HepG2 (cell line): ENCODE measurements around the gene CELSR2. TPM values are rescaled to one million over a fixed set of nuclear protein-coding genes. Genes with fewer than 3 reads are reported as not detected.
A peak's percentile ranks its signal among the peaks of the same experiment; 100 is the strongest.

Experiments
- ATF7 ChIP-seq, 2 experiments: fragments of 450-650 bp in 1 of 2; sonication (generic) in 1 of 2; formaldehyde crosslinking in 1 of 2; IDR thresholded peaks; 2 replicates each; pipeline versions ENCODE4 v1.4.0 to v1.6.1; 2016 to 2020; ENCODE audit warnings: antibody characterized with exemption in 1 of 2, mild to moderate bottlenecking in 1 of 2, missing genetic modification reagents in 1 of 2
- CREB3 ChIP-seq: sonication (generic); formaldehyde crosslinking; IDR thresholded peaks from 2 replicates; pipeline ENCODE4 v1.5.0; 2020; ENCODE audit warnings: missing genetic modification reagents
- FOXC1 ChIP-seq: sonication (generic); formaldehyde crosslinking; IDR thresholded peaks from 2 replicates; pipeline ENCODE4 v1.8.0; 2022; ENCODE audit warnings: mild to moderate bottlenecking, missing genetic modification reagents, borderline replicate concordance
- HHEX ChIP-seq: IDR thresholded peaks from 2 replicates; pipeline ENCODE4 v1.6.1; 2016; ENCODE audit warnings: control low read depth
- KLF11 ChIP-seq: IDR thresholded peaks from 2 replicates; pipeline ENCODE4 v1.6.1; 2016; ENCODE audit warnings: missing compliant biosample characterization
- MAZ ChIP-seq, 2 experiments: sonication (generic) in 1 of 2; formaldehyde crosslinking in 1 of 2; IDR thresholded peaks; 2 replicates each; pipeline versions ENCODE4 v1.5.0 to v1.6.1; 2012 to 2020; ENCODE audit warnings: low read depth in 2 of 2, mild to moderate bottlenecking in 2 of 2, borderline replicate concordance in 1 of 2, improper control_type of control experiment in 1 of 2, low read length in 1 of 2, missing genetic modification reagents in 1 of 2, moderate library complexity in 1 of 2
- MNT ChIP-seq: fragments of 450-650 bp; IDR thresholded peaks from 2 replicates; pipeline ENCODE4 v1.6.1; 2016
- PRDM10 ChIP-seq: sonication (generic); formaldehyde crosslinking; IDR thresholded peaks from 2 replicates; pipeline ENCODE4 v1.4.0; 2020; ENCODE audit warnings: low read depth, missing genetic modification reagents
- SRY ChIP-seq: sonication (generic); formaldehyde crosslinking; IDR thresholded peaks from 2 replicates; pipeline ENCODE4 v1.8.0; 2022; ENCODE audit warnings: mild to moderate bottlenecking, missing genetic modification reagents
- SSRP1 ChIP-seq: IDR thresholded peaks from 2 replicates; pipeline ENCODE4 v1.6.1; 2016; ENCODE audit warnings: control low read depth
- TRIM24 ChIP-seq: sonication (generic); formaldehyde crosslinking; IDR thresholded peaks from 2 replicates; pipeline ENCODE4 v1.8.0; 2022; ENCODE audit warnings: mild to moderate bottlenecking, missing genetic modification reagents
- USF2 ChIP-seq, 2 experiments: sonication (generic) in 1 of 2; formaldehyde crosslinking in 1 of 2; IDR thresholded peaks; 2 replicates each; pipeline versions ENCODE4 v1.5.1 to v1.6.1; 2011 to 2020; ENCODE audit warnings: borderline replicate concordance in 1 of 2, low read depth in 1 of 2, low read length in 1 of 2, mild to moderate bottlenecking in 1 of 2, missing genetic modification reagents in 1 of 2, moderate library complexity in 1 of 2
- ZMYM2 ChIP-seq: sonication (generic); formaldehyde crosslinking; IDR thresholded peaks from 2 replicates; pipeline ENCODE4 v1.8.0; 2022; ENCODE audit warnings: mild to moderate bottlenecking, missing genetic modification reagents
- ZNF543 ChIP-seq: sonication (generic); formaldehyde crosslinking; IDR thresholded peaks from 2 replicates; pipeline ENCODE4 v1.4.0; 2020; ENCODE audit warnings: mild to moderate bottlenecking, missing genetic modification reagents
- ZNF724P ChIP-seq: sonication (generic); formaldehyde crosslinking; IDR thresholded peaks from 2 replicates; pipeline ENCODE4 v1.8.0; 2022; ENCODE audit warnings: missing genetic modification reagents, borderline replicate concordance
- ZNF784 ChIP-seq: sonication (generic); formaldehyde crosslinking; IDR thresholded peaks from 2 replicates; pipeline ENCODE4 v1.5.1; 2020; ENCODE audit warnings: missing genetic modification reagents, mild to moderate bottlenecking, borderline replicate concordance
- ZNF790 ChIP-seq: sonication (generic); formaldehyde crosslinking; IDR thresholded peaks from 2 replicates; pipeline ENCODE4 v1.8.0; 2022; ENCODE audit warnings: missing genetic modification reagents, mild to moderate bottlenecking, borderline replicate concordance
- polyA plus RNA-seq, 8 experiments: library from polyadenylated mRNA; depleted of rRNA in 3 of 8; stranded (reverse) in 7 of 8; unstranded in 1 of 8; fragments of >200 nt; fragmentation: Illumina TruSeq in 4 of 8; extraction: Trizol in 4 of 8; gene quantifications; 2 replicates each; pipeline versions ENCODE4 v1.2.1 to v1.2.3, GENCODE V29; 2011 to 2016; ENCODE audit warnings: low read depth in 4 of 8, missing spikeins in 1 of 8, mixed read lengths in 1 of 8; ENCODE audit not compliant: insufficient read depth in 1 of 8
- total RNA-seq, 5 experiments: library from RNA; depleted of rRNA; stranded (reverse); fragments of >200 nt; fragmentation: Illumina TruSeq; extraction: Trizol; gene quantifications; 2 replicates each; pipeline ENCODE4 v1.2.3, GENCODE V29; 2016; ENCODE audit warnings: low read depth in 1 of 5

Gene CELSR2
- total and polyA plus RNA-seq, 2 of the 13 experiments (the other 11 are each of a cell fraction or from before 2014, with no cell fraction given), result 4.0 to 6.6 TPM

- TF ChIP-seq PRDM10 (CRISPR knock-in tag), result peak; percentile 74; the same call in 1 of the 2 replicates
- peak; percentile 66; the same call in 1 of the 2 replicates for TF ChIP-seq ZNF784 (CRISPR knock-in tag)
- no peak for TF ChIP-seq ZNF543 (CRISPR knock-in tag)
- TF ChIP-seq MNT, result no peak
- TF ChIP-seq ZMYM2 (CRISPR knock-in tag), result no peak
- TF ChIP-seq ZNF724P (CRISPR knock-in tag), result no peak
- peak; percentile 39; the same call in 1 of the 2 replicates for TF ChIP-seq SSRP1
- TF ChIP-seq HHEX (CRISPR knock-in tag), result no peak
- no peak for TF ChIP-seq SRY
- no peak for TF ChIP-seq TRIM24 (CRISPR knock-in tag)
- no peak for TF ChIP-seq ATF7 (IDR thresholded peaks at IDR 0.05)
- no peak for TF ChIP-seq ATF7 (CRISPR knock-in tag; IDR thresholded peaks at IDR 0.05)
- peak; percentile 31; the same call in 1 of the 2 replicates for TF ChIP-seq KLF11
- TF ChIP-seq MAZ (IDR thresholded peaks at IDR 0.05; ENCODE audit: borderline replicate concordance, low read depth, low read length), result no peak
- TF ChIP-seq MAZ (CRISPR knock-in tag; IDR thresholded peaks at IDR 0.05; ENCODE audit: low read depth), result peak; percentile 51; the same call in 1 of the 2 replicates
- TF ChIP-seq USF2 (IDR thresholded peaks at IDR 0.05; ENCODE audit: low read depth, low read length), result no peak
- no peak for TF ChIP-seq USF2 (CRISPR knock-in tag; IDR thresholded peaks at IDR 0.05; ENCODE audit: borderline replicate concordance)
- no peak for TF ChIP-seq ZNF790 (CRISPR knock-in tag)
- no peak for TF ChIP-seq CREB3 (CRISPR knock-in tag)
- TF ChIP-seq FOXC1 (CRISPR knock-in tag), result no peak
These were observed 28.3 kb downstream of the CELSR2 start (continued) for GRCh38 chr1:109277434-109278204.
